Activated CD4-positive, alpha-beta T cell treated with anti-CD3 and anti-CD28 coated beads, Interleukin-2, amount 10 ng/mL, durations not matched to agents 7 days and 5 days (primary cell): ENCODE results near the gene TRIM3. TPM values are rescaled to one million over a fixed set of nuclear protein-coding genes. Genes with fewer than 3 reads are reported as not detected.

ENCODE experiments used
- CTCF ChIA-PET: fragments of 350-600 bp; sonication (Branson Sonifier 250); formaldehyde crosslinking; loops from one replicate; lab custom pipeline; 2021; ENCODE audit warnings: antibody characterized with exemption; lab: Charles Lee
- POLR2A ChIA-PET: fragments of 350-600 bp; sonication (Branson Sonifier 250); formaldehyde crosslinking; loops from one replicate; lab custom pipeline; 2021; ENCODE audit warnings: antibody characterized with exemption; lab: Charles Lee
- DNase-seq: peaks from one replicate; pipeline ENCODE4 v3.0.0-alpha.2; 2020
- H3K27ac Mint-ChIP-seq: one replicate; pipeline ENCODE4 v1.8.0; 2021; ENCODE audit warnings: mild to moderate bottlenecking, moderate library complexity, mixed read lengths
- H3K27me3 Mint-ChIP-seq: one replicate; pipeline ENCODE4 v1.8.0; 2021; ENCODE audit warnings: mixed read lengths
- H3K36me3 Mint-ChIP-seq: one replicate; pipeline ENCODE4 v1.8.0; 2021; ENCODE audit warnings: low read depth, mixed read lengths
- H3K4me1 Mint-ChIP-seq: one replicate; pipeline ENCODE4 v1.8.0; 2021; ENCODE audit warnings: mixed read lengths
- H3K4me3 Mint-ChIP-seq: one replicate; pipeline ENCODE4 v1.8.0; 2021; ENCODE audit warnings: mild to moderate bottlenecking, moderate library complexity, mixed read lengths
- H3K9me3 Mint-ChIP-seq: one replicate; pipeline ENCODE4 v1.8.0; 2021; ENCODE audit warnings: mixed read lengths
- total RNA-seq, 2 experiments: library from RNA; stranded (reverse); gene quantifications; one replicate each; pipeline ENCODE4 v1.2.3, GENCODE V29; 2021

The TRIM3 gene
- total RNA-seq, 2 experiments from 2014 or later: 6.8 to 8.4 TPM

GRCh38 chr11:6405052-6405667 is 68.6 kb downstream of the TRIM3 start:
- no peaks in the 10 kb centered on the region for H3K9me3 Mint-ChIP-seq

GRCh38 chr11:6404342-6405051 is 69.2 kb downstream of the TRIM3 start:
- Mint-ChIP-seq H3K27ac (peak overlapping the region; percentile 96), H3K4me1 (peaks cover 78% of the 10 kb centered on the region), H3K9me3 (no peaks in the 10 kb centered on the region), H3K4me3 (peak overlapping the region; percentile 35), H3K27me3 (no peaks in the 10 kb centered on the region), H3K36me3 (peaks cover 40% of the 10 kb centered on the region)
- POLR2A ChIA-PET: interaction anchor here (0.6 to 3.1 kb wide), 2 partner anchors 15 to 103 kb away, joined by 3 to 11 read pairs; partner anchors contain the start of gene APBB1
- CTCF ChIA-PET: interaction anchor here (0.5 to 7.2 kb wide), 8 partner anchors 9 to 279 kb away, joined by 3 to 61 read pairs (median 5); partner anchors contain the start of genes MRPL17 and SMPD1
- peak; percentile 33 for DNase-seq

More at GRCh38 chr11:6405052-6405667, 68.6 kb downstream of the TRIM3 start:
- no peak for DNase-seq
- POLR2A ChIA-PET: interaction anchor here (0.6 kb wide), 1 partner anchor 102 kb away, joined by 3 read pairs; no protein-coding TSS in a partner anchor
- no peaks in the 10 kb centered on the region for H3K27me3 Mint-ChIP-seq
- H3K4me3 Mint-ChIP-seq: no peak overlapping the region
- peak overlapping the region; percentile 67 for H3K27ac Mint-ChIP-seq
- H3K4me1 Mint-ChIP-seq: peaks cover 75% of the 10 kb centered on the region
- H3K36me3 Mint-ChIP-seq: peaks cover 41% of the 10 kb centered on the region
- CTCF ChIA-PET: interaction anchor here (1.3 to 7.2 kb wide), 4 partner anchors 8 to 22 kb away, joined by 5 to 61 read pairs (median 6); partner anchors contain the start of gene SMPD1

- no peak for DNase-seq
- Mint-ChIP-seq H3K36me3 (peaks cover 44% of the 10 kb centered on the region), H3K27me3 (no peaks in the 10 kb centered on the region), H3K9me3 (no peaks in the 10 kb centered on the region), H3K4me1 (peaks cover 72% of the 10 kb centered on the region), H3K4me3 (peak overlapping the region; percentile 73), H3K27ac (peak overlapping the region; percentile 96)
- CTCF ChIA-PET: interaction anchor here (1.1 to 7.2 kb wide), 13 partner anchors 10 to 280 kb away, joined by 3 to 61 read pairs (median 4); partner anchors contain the start of genes HPX, MRPL17 and SMPD1
- POLR2A ChIA-PET: interaction anchor here (2.0 to 3.1 kb wide), 2 partner anchors 13 to 16 kb away, joined by 11 to 12 read pairs; partner anchors contain the start of genes APBB1 and SMPD1
These were observed 70.2 kb downstream of the TRIM3 start for GRCh38 chr11:6403539-6403938.

- POLR2A ChIA-PET: interaction anchor here (0.6 to 3.1 kb wide), 4 partner anchors 12 to 49 kb away, joined by 3 to 12 read pairs (median 7); partner anchors contain the start of genes APBB1 and SMPD1
- H3K27me3 Mint-ChIP-seq: no peaks in the 10 kb centered on the region
- peaks cover 50% of the 10 kb centered on the region for H3K36me3 Mint-ChIP-seq
- peak overlapping the region; percentile 73 for H3K4me3 Mint-ChIP-seq
- H3K4me1 Mint-ChIP-seq: peaks cover 70% of the 10 kb centered on the region
- CTCF ChIA-PET: interaction anchor here (0.5 to 7.2 kb wide), 16 partner anchors 9 to 335 kb away, joined by 3 to 61 read pairs (median 5); partner anchors contain the start of genes APBB1, HPX and SMPD1
- no peaks in the 10 kb centered on the region for H3K9me3 Mint-ChIP-seq
- H3K27ac Mint-ChIP-seq: peak overlapping the region; percentile 96
- peak; percentile 93 for DNase-seq
These were observed 71.2 kb downstream of the TRIM3 start for GRCh38 chr11:6402561-6402981.

GRCh38 chr11:6402061-6402470 is 71.7 kb downstream of the TRIM3 start:
- peaks cover 53% of the 10 kb centered on the region for H3K36me3 Mint-ChIP-seq
- no peaks in the 10 kb centered on the region for H3K27me3 Mint-ChIP-seq
- H3K9me3 Mint-ChIP-seq: no peaks in the 10 kb centered on the region
- H3K4me3 Mint-ChIP-seq: peak overlapping the region; percentile 73
- H3K4me1 Mint-ChIP-seq: peaks cover 65% of the 10 kb centered on the region
- ChIA-PET POLR2A (interaction anchor here (0.6 to 3.1 kb wide), 4 partner anchors 12 to 48 kb away, joined by 3 to 12 read pairs (median 7); partner anchors contain the start of genes APBB1 and SMPD1), CTCF (interaction anchor here (0.7 to 7.2 kb wide), 14 partner anchors 8 to 335 kb away, joined by 3 to 61 read pairs (median 8); partner anchors contain the start of genes APBB1, HPX and SMPD1)
- H3K27ac Mint-ChIP-seq: peak overlapping the region; percentile 96
- peak; percentile 41 for DNase-seq

GRCh38 chr11:6401464-6401863 is 72.3 kb downstream of the TRIM3 start:
- DNase-seq: no peak
- Mint-ChIP-seq H3K27ac (peak overlapping the region; percentile 96), H3K36me3 (peaks cover 57% of the 10 kb centered on the region), H3K9me3 (no peaks in the 10 kb centered on the region), H3K4me3 (no peak overlapping the region), H3K4me1 (peaks cover 59% of the 10 kb centered on the region), H3K27me3 (no peaks in the 10 kb centered on the region)
- CTCF ChIA-PET: interaction anchor here (0.5 to 7.2 kb wide), 10 partner anchors 8 to 336 kb away, joined by 3 to 61 read pairs (median 9); partner anchors contain the start of gene SMPD1
- POLR2A ChIA-PET: interaction anchor here (2.0 to 3.1 kb wide), 2 partner anchors 11 to 18 kb away, joined by 11 to 12 read pairs; partner anchors contain the start of genes APBB1 and SMPD1

- Mint-ChIP-seq H3K36me3 (peaks cover 61% of the 10 kb centered on the region), H3K27ac (no peak overlapping the region), H3K27me3 (no peaks in the 10 kb centered on the region), H3K4me3 (no peak overlapping the region), H3K4me1 (peaks cover 54% of the 10 kb centered on the region), H3K9me3 (no peaks in the 10 kb centered on the region)
- no peak for DNase-seq
- CTCF ChIA-PET: interaction anchor here (0.5 to 7.2 kb wide), 7 partner anchors 9 to 78 kb away, joined by 5 to 61 read pairs (median 10); partner anchors contain the start of gene SMPD1
- POLR2A ChIA-PET: interaction anchor here (3.1 kb wide), 1 partner anchor 18 kb away, joined by 11 read pairs; the partner anchor contains the start of gene APBB1
These were observed 73.1 kb downstream of the TRIM3 start for GRCh38 chr11:6400431-6401345.

Other genes with a start within 250 kb of the TRIM3 start
- gene FHIP1B, start 239.3 kb downstream of the TRIM3 start, total RNA-seq: 10 to 100 TPM; 22.2 to 24.5 TPM
- gene CNGA4, start 234.9 kb downstream of the TRIM3 start, total RNA-seq: under 1 TPM in 1 of 2 experiments, not detected in 1; 0.17 TPM
- not detected for gene CCKBR, start 214.1 kb downstream of the TRIM3 start, total RNA-seq
- 1 to 10 TPM; 1.9 to 2.7 TPM for gene CAVIN3, start 153.4 kb downstream of the TRIM3 start, total RNA-seq
- 10 to 100 TPM; 46.1 to 53.6 TPM for gene SMPD1, start 83.5 kb downstream of the TRIM3 start, total RNA-seq
- gene APBB1, start 54.8 kb downstream of the TRIM3 start, total RNA-seq: 10 to 100 TPM; 58.2 to 61.3 TPM
- gene HPX, start 33.0 kb downstream of the TRIM3 start, total RNA-seq: under 1 TPM in 1 of 2 experiments, not detected in 1; 0.35 TPM
- gene ARFIP2, start 7.4 kb upstream of the TRIM3 start, total RNA-seq: 10 to 100 TPM; 39.0 to 40.6 TPM
- gene TIMM10B, start 7.6 kb upstream of the TRIM3 start, total RNA-seq: 10 to 100 TPM; 25.6 to 27.0 TPM
- 10 to 100 TPM; 15.8 to 18.0 TPM for gene DNHD1, start 23.3 kb upstream of the TRIM3 start, total RNA-seq
- gene RRP8, start 129.7 kb upstream of the TRIM3 start, total RNA-seq: 10 to 100 TPM; 23.0 to 27.1 TPM
- gene ILK, start 129.8 kb upstream of the TRIM3 start, total RNA-seq: 100 to 1,000 TPM; 155 to 163 TPM
- 100 to 1,000 TPM; 138 to 156 TPM for gene TAF10, start 138.3 kb upstream of the TRIM3 start, total RNA-seq
- gene TPP1, start 145.5 kb upstream of the TRIM3 start, total RNA-seq: 100 to 1,000 TPM in 1 of 2 experiments, 10 to 100 TPM in 1; 90.1 to 105 TPM
- gene DCHS1, start 181.9 kb upstream of the TRIM3 start, total RNA-seq: under 1 TPM; 0.35 to 0.40 TPM
- gene MRPL17, start 209.4 kb upstream of the TRIM3 start, total RNA-seq: 10 to 100 TPM; 50.0 to 56.0 TPM